Eye (tissue), 1 donor: ENCODE results near the gene ZFP14.
"Not testable (repeated sequence)": the region's sequence is repeated elsewhere in the genome, so short reads cannot be mapped to it uniquely, and the experiment has no call there.

ENCODE experiments used
- DNase-seq: peaks from one replicate; pipeline ENCODE4 v3.0.0-alpha.2; 2015

The ZFP14 gene

DNA sequence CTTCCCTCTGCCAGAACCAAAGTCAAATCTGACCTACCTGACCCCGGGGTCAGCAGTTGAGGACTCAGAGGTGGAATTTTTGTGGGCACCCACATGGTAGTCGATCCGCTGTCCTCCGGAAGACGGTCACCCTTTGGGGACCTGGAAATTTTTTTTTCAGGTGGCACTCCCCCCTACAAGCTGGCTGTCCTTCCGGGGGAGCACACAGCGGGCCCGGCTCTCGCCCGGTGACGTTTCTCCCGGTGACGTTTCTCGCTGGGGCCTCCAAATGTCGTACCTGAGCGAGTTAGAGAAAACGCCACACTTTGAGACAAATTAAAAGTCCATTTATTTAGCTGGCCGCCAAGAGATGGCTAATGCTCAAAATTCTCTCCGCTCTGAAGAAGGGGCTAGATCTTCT is 48.8 kb downstream of the ZFP14 start:
- DNase-seq = no peak

DNA sequence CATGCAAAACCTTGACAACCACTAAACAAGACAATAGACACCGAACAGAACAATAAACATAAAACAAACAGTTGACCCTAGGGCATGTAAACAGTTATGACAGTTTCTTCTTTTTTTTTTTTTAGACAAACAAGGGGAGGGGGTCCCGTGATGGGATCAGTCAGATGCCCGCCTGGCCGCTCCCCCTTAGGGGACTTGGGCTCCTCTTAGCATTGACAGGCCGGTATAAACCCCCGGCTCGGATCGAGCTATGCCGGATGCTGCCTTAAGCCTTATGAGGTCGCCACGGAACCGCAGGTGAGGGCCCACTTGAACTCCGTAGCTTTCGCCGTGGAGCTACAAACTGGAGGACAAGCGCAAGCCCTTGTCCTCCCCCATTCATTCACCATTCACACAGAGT is 49.5 kb downstream of the ZFP14 start:
- DNase-seq = not testable (repeated sequence)

GRCh38 chr19:36326649-36327048 is 52.4 kb downstream of the ZFP14 start:
- DNase-seq = not testable (repeated sequence)

DNA sequence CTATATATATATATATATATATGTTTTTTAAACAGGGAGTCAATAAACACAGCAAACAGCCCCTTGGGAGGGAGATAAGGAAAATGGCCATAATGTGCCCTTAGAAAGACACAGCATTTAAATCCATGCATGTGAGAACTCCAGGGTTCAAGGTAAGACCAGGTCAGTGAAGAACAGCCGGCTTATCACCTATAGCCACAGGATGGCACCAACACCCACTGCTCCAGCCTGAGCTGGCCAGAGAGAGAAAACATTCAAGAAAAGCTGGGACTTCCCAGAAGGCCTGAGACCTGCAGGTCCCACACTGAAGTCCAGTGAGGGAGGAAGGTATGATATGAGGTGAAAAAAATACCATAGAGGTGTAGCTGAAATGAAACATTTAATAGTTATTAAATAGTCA is 63.8 kb downstream of the ZFP14 start:
- not testable (repeated sequence) for DNase-seq

GRCh38 chr19:36314053-36314452 is 64.9 kb downstream of the ZFP14 start:
- DNase-seq = not testable (repeated sequence)

- not testable (repeated sequence) for DNase-seq
Measured at GRCh38 chr19:36311098-36311760, 67.8 kb downstream of the ZFP14 start.

DNA sequence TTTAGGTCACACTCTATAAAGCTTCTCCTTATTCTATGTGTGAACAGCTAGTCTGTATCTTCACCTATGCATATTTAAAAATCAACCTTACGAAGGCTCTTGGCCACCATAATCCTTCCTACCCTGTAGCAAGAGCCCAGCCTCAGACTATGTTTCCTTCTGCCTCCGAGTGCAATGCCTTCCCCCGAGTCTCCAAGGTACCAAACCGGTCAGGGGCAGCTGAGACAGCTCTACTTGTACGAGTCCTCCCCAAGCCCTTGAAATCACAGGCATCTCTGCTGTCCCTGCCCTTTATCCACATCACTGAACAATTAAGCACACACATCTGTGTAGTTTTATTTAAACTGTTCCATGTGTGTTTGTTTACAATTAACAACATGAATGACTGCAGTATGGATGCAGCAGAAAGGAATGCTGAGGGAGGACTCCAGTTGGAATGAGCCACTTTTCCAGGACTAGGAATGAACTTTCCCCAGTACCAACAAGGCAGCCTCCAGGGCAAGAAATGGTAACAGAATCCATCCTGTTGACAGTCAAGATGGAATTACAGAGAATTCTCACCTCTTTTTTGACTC is 68.5 kb downstream of the ZFP14 start:
- not testable (repeated sequence) for DNase-seq

GRCh38 chr19:36309759-36310158 is 69.2 kb downstream of the ZFP14 start:
- DNase-seq = not testable (repeated sequence)

GRCh38 chr19:36309309-36309708 is 69.7 kb downstream of the ZFP14 start:
- DNase-seq = not testable (repeated sequence)

DNA sequence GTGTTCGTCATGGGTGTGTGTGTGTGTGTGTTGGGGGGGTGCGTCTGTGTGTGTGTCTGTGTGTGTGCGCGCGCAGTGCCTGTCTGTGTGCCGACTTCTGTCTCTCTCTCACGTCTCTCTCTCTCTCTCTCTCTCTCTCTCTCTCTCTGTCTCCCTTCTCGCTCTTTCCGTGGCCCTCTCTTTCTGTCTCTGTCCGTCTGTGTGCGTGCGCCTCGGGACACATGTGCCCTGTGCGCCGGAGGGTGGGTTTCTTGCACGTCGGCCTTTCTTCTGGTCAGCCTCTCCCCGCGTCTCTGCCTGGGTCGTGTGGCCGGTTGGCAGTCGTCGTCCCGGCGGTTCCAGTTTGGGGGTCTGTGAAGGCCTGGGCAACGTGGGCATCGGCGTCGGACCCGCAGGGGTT is 86.7 kb downstream of the ZFP14 start:
- not testable (repeated sequence) for DNase-seq
